Measurements from ENCODE around the gene TMEM33. TPM values are rescaled to one million over a fixed set of nuclear protein-coding genes. Genes with fewer than 3 reads are reported as not detected.
A peak's percentile ranks its signal among the peaks of the same experiment; 100 is the strongest.
"Not testable (repeated sequence)": the region's sequence is repeated elsewhere in the genome, so short reads cannot be mapped to it uniquely, and the experiment has no call there.

TMEM33 gene
- total RNA-seq = 60.9 and 95.3 TPM in 2 replicates

- DNase-seq (ENCODE audit: low read depth) = peak; percentile 84
Measured at GRCh38 chr4:41934901-41935651, at the start of gene TMEM33. TSS of gene TMEM33 (plus strand) at chr4:41935429. CDS start at chr4:41935485, 56 bp downstream.

GRCh38 chr4:41885456-41885855 is 49.8 kb upstream of the TMEM33 start:
- no peak for DNase-seq (ENCODE audit: low read depth)

- DNase-seq (ENCODE audit: low read depth) = no peak
Measured at GRCh38 chr4:41887277-41887676, 48.0 kb upstream of the TMEM33 start.

GRCh38 chr4:41887821-41888686 is 47.2 kb upstream of the TMEM33 start:
- peak; percentile 47 for DNase-seq (ENCODE audit: low read depth)

GRCh38 chr4:41888687-41889074 is 46.5 kb upstream of the TMEM33 start:
- no peak for DNase-seq (ENCODE audit: low read depth)

GRCh38 chr4:41889317-41889716 is 45.9 kb upstream of the TMEM33 start:
- no peak for DNase-seq (ENCODE audit: low read depth)

- no peak for DNase-seq (ENCODE audit: low read depth)
Measured at GRCh38 chr4:41890085-41890484, 45.1 kb upstream of the TMEM33 start.

GRCh38 chr4:41896648-41897047 is 38.6 kb upstream of the TMEM33 start:
- DNase-seq (ENCODE audit: low read depth) = no peak

GRCh38 chr4:41897698-41898097 is 37.5 kb upstream of the TMEM33 start:
- DNase-seq (ENCODE audit: low read depth) = peak; percentile 2

- DNase-seq (ENCODE audit: low read depth) = peak; percentile 39
Measured at GRCh38 chr4:41909136-41909535, 26.1 kb upstream of the TMEM33 start.

- DNase-seq (ENCODE audit: low read depth) = no peak
Measured at GRCh38 chr4:41912546-41912945, 22.7 kb upstream of the TMEM33 start.

- no peak for DNase-seq (ENCODE audit: low read depth)
Measured at GRCh38 chr4:41913509-41913908, 21.7 kb upstream of the TMEM33 start.

- no peak for DNase-seq (ENCODE audit: low read depth)
Measured at GRCh38 chr4:41918278-41918677, 17.0 kb upstream of the TMEM33 start.

- not testable (repeated sequence) for DNase-seq (ENCODE audit: low read depth)
Measured at GRCh38 chr4:41920416-41920815, 14.8 kb upstream of the TMEM33 start.

- no peak for DNase-seq (ENCODE audit: low read depth)
Measured at GRCh38 chr4:41921476-41921875, 13.8 kb upstream of the TMEM33 start.

GRCh38 chr4:41927796-41928499 is 7.3 kb upstream of the TMEM33 start:
- DNase-seq (ENCODE audit: low read depth) = no peak

GRCh38 chr4:41930139-41930831 is 4.9 kb upstream of the TMEM33 start:
- DNase-seq (ENCODE audit: low read depth) = no peak

- no peak for DNase-seq (ENCODE audit: low read depth)
Measured at GRCh38 chr4:41932988-41933387, 2.2 kb upstream of the TMEM33 start.

- DNase-seq (ENCODE audit: low read depth) = no peak
Measured at GRCh38 chr4:41933997-41934503, 1.2 kb upstream of the TMEM33 start.

GRCh38 chr4:41934514-41934900 is 722 bp upstream of the TMEM33 start:
- DNase-seq (ENCODE audit: low read depth) = no peak

- peak; percentile 13 for DNase-seq (ENCODE audit: low read depth)
Measured at GRCh38 chr4:41935652-41936021, 408 bp downstream of the TMEM33 start.

Measured in renal cortical epithelial cell (primary cell).